ENCODE measurements around the gene KLRC2.
"Not testable (repeated sequence)": the region's sequence is repeated elsewhere in the genome, so short reads cannot be mapped to it uniquely, and the experiment has no call there.

Gene KLRC2

GRCh38 chr12:10405294-10405693, 30.5 kb downstream of the KLRC2 start:
- DNase-seq (ENCODE audit: low read depth in 2 of 2) = no peak

DNA sequence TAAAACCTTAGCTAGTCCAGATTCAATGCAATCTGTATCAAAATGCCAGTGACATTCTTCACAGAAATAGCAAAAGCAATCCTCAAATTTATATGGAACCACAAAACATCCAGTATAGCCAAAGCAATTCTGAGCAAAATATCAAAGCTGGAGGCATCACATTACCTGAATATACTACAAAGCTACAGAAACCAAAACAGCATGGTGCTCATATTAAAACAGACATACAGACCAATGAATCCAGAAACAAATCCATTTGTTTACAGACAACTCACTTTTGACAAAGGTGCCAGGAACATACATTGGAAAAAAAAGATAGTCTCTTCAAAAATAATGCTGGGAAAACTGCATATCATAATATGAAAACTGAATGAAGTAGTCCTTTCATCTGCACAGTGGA, 31.0 kb downstream of the KLRC2 start:
- DNase-seq (ENCODE audit: low read depth in 2 of 2) = no peak

GRCh38 chr12:10400829-10401228, 35.0 kb downstream of the KLRC2 start:
- no peak for DNase-seq (ENCODE audit: low read depth in 2 of 2)

- DNase-seq (ENCODE audit: low read depth in 2 of 2) = no peak
Observed at GRCh38 chr12:10398168-10398567, 37.6 kb downstream of the KLRC2 start.

- no peak for DNase-seq (ENCODE audit: low read depth in 2 of 2)
Observed at GRCh38 chr12:10397296-10397695, 38.5 kb downstream of the KLRC2 start.

DNA sequence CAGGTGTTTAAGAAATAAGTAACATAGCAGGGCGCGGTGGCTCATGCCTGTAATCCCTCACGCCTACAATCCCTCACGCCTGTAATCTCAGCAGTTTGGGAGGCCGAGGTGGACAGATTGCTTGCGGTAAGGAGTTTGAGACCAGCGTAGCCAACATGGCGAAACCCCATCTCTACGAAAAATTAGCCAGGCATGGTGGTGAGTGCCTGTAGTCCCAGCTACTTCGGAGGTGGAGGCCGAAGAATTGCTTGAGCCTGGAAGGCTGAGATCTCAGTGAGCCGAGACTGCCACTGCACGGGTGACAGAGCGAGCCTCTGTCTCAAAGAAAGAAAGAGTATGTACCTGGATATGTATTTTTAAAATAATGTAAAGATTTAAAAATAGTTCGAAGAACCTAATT, 39.6 kb downstream of the KLRC2 start:
- DNase-seq (ENCODE audit: low read depth in 2 of 2) = not testable (repeated sequence)

DNA sequence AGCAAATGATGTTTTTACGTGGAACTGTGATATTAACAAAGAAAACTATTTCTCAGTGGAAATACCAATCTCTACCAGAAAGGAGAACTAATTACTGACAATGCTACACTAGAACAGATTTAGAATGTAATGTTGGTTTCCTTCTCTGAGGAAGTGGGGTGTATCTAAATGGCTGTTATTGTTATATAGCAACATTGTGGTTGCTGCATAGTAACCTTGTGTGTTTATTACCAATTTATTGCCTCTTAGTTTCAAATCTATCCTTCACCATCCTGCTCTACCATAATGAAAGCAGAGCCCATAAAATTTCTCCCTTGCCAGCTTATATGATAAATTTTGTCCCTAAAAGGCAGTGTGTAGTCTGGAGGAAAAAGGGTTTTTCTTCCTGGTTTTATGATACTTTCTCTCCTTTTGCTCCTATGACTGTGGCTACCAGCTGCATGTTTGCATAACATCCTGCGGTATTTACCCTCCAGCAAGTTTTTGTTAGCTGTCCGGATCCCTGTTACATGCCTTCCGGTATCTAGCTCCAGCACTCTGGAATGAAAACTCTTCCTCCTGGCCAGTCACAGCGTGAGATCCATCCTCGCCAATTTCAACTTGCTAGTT, 40.3 kb downstream of the KLRC2 start:
- DNase-seq (ENCODE audit: low read depth in 2 of 2) = no peak

GRCh38 chr12:10394531-10395152, 41.2 kb downstream of the KLRC2 start:
- not testable (repeated sequence) for DNase-seq (ENCODE audit: low read depth in 2 of 2)

DNA sequence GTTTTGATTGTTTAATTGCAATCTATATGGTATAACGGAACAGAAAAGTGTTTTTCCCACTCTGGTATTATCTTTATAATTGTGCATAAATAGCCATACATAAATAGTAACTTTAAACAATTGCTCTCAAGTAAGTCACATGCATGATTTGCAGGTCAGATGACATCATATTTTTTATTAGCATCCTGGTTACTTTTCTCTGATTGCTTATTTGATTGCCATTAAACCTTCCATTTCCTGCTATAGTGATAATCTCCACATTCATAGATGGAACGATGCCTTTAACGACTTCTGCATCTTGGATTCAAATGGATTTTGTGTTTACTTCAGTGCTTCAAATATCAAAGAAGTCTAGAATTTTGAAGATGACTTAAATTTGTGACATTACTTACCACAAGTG, 42.5 kb downstream of the KLRC2 start:
- no peak for DNase-seq (ENCODE audit: low read depth in 2 of 2)

DNA sequence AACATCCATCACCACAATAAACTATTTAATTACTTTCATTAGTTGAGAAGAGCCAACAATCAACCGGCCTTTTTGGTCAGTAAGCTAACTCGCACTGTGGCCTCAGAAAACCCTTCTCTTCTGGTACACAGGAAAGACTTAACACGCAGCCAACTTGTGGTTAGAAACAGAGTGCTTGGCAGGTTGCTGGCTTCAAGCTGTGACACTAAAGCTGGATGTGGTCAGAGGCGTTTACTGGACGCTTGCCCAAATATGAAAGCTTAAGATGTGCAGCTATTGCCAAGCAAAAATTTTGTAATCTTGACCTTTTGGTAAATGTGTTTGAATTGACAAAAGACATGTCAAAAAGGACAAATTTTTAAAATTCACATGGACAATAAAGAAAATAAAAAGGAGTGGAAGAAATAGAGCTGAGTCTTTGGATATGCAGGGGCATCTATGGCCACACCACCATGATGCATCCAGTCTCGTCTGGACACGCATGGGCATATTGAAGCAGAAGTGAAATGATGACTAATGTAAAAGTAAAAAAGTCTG, 43.3 kb downstream of the KLRC2 start:
- no peak for DNase-seq (ENCODE audit: low read depth in 2 of 2)

- not testable (repeated sequence) for DNase-seq (ENCODE audit: low read depth in 2 of 2)
Observed at GRCh38 chr12:10390991-10391390, 44.8 kb downstream of the KLRC2 start.

GRCh38 chr12:10389904-10390303, 45.9 kb downstream of the KLRC2 start, which contains the start of gene KLRK1:
Gene KLRK1 (minus strand): TSS chr12:10390041. CDS start chr12:10388810, 1,231 bp downstream.
- no peak for DNase-seq (ENCODE audit: low read depth in 2 of 2)

DNA sequence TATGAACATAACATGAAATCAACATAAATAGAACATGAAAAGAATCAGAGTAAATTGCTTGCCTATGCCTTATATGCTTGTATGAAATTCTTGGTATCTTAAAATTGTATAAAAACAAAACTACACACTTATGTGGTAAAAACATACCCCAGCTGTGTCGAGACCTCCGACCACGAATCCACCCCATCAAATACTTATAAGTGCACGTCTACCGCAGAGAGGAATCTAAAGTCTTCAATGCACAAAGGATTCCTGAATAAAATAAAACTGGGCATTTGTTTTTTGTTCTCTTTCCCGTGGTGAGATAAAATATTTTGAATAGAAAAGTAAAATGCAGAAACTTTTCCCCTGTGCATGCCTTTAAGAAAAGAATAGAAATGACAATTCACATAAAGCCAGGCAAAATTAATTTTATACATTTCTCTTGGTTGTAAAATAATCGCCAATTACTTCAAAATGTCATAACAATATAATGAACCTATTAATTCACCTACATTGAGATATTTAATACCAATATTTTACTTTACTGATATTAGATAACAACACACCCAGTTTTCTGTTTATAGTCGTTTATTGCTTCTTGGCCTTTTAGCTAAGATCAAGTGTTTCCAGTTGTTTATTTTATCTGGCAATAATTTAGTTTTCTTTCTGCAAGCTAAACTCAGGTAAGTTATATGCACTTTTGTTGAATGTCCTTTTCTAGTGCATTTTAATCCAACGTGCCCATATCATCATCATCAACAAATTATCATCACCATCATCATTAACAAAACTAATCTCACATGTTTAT, 47.0 kb downstream of the KLRC2 start:
- no peak for DNase-seq (ENCODE audit: low read depth in 2 of 2)

- DNase-seq (ENCODE audit: low read depth in 2 of 2) = not testable (repeated sequence)
Observed at GRCh38 chr12:10387498-10387897, 48.3 kb downstream of the KLRC2 start.

DNA sequence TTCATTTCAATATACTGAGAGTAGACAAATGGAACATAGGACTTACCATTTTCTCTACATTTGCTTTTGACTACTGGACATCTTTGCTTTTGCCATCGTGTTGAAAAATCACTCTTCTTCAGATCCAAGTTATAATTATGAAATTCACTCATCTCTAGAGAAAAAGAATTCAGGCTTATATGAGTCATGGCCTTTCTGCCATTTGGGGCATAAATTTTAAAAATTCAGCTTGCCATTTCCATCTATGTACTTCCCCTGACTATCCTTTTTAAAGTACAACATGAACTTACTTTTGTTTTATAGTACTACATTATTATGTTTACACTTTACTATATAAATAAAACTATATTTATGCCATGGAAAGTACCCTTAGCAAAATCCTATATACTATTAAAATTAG, 49.0 kb downstream of the KLRC2 start:
- DNase-seq (ENCODE audit: low read depth in 2 of 2) = no peak

- DNase-seq (ENCODE audit: low read depth in 2 of 2) = no peak
Observed at GRCh38 chr12:10385166-10385613, 50.6 kb downstream of the KLRC2 start.

GRCh38 chr12:10384191-10384590, 51.6 kb downstream of the KLRC2 start:
- DNase-seq (ENCODE audit: low read depth in 2 of 2) = no peak

DNA sequence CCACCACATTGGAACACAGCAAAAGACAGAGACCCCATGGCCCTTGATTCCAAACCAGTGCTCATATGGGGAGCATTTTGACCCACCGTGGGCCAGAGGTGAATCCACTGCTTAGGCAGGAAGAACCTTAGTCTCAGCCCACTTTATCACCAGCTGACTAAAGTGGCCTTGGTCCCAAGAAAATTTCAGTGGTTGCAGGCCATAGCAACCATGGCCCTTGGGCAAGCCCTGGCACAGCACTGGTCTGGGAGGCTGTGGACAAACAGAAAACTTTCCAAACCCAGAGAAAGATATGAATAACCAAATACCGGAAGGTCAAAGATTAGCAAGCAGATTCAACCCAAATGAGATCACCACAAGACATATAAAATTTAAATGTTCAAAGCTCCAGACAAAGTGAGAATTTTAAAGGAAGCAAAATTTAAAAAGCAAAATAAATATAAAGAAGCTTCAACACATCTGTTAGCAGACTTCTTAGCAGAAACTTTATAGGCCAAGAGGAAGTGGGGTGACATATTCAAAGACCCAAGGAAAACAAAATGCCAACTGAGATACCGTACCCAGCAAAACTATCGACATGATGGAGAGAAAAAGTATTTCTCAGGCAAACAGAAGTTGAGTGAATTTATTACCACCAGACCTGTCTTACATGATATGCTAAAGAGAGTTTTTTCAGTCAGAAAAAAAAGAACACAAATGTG, 53.7 kb downstream of the KLRC2 start:
- no peak for DNase-seq (ENCODE audit: low read depth in 2 of 2)

All from activated CD8-positive, alpha-beta memory T cell treated with anti-CD3 and anti-CD28 coated beads for 4 hours (primary cell).